K562 (cell line): ENCODE data around the gene CPNE1. TPM values are rescaled to one million over a fixed set of nuclear protein-coding genes. Genes with fewer than 3 reads are reported as not detected.

Experiments
- AFF1 ChIP-seq, 2 experiments: fragments of 450-650 bp; IDR thresholded peaks; 2 replicates each; pipeline ENCODE4 v1.6.1; 2018; ENCODE audit warnings: mild to moderate bottlenecking in 2 of 2, low read depth in 1 of 2; ENCODE audit not compliant: partially characterized antibody in 2 of 2
- ETV1 ChIP-seq: fragments of 450-650 bp; conservative IDR thresholded peaks from 2 replicates; pipeline ENCODE4 v1.6.1; 2016; ENCODE audit warnings: missing genetic modification characterization, control low read depth, low read depth, missing compliant biosample characterization
- KAT2B ChIP-seq: IDR thresholded peaks from one replicate; pipeline ENCODE4 v1.6.1; 2012; ENCODE audit warnings: low read depth, mild to moderate bottlenecking, control low read depth, inconsistent platforms, low read length, moderate library complexity
- KHSRP ChIP-seq: fragments of 450-650 bp; IDR thresholded peaks from 2 replicates; pipeline ENCODE4 v1.6.1; 2017
- PML ChIP-seq: IDR thresholded peaks from 2 replicates; pipeline ENCODE4 v1.6.1; 2012; ENCODE audit warnings: low read length, inconsistent platforms
- PRPF4 ChIP-seq: fragments of 200-400 bp; formaldehyde crosslinking; IDR thresholded peaks from one replicate; pipeline ENCODE4 v1.6.1; 2017; ENCODE audit warnings: low read length, low read depth, mild to moderate bottlenecking; ENCODE audit not compliant: insufficient read depth, poor library complexity, severe bottlenecking
- SPI1 ChIP-seq: IDR thresholded peaks from 2 replicates; pipeline ENCODE4 v1.6.1; 2011; ENCODE audit warnings: low read depth, low read length, control low read depth, borderline replicate concordance
- TCF7 ChIP-seq: sonication (generic); IDR thresholded peaks from 2 replicates; pipeline ENCODE4 v1.6.1; 2016; ENCODE audit warnings: antibody characterized with exemption, borderline replicate concordance
- UBTF ChIP-seq, 2 experiments: IDR thresholded peaks; 2 replicates each; pipeline ENCODE4 v1.6.1; 2012; ENCODE audit warnings: improper control_type of control experiment in 2 of 2, low read depth in 2 of 2, low read length in 2 of 2, borderline replicate concordance in 1 of 2
- ZBTB43 ChIP-seq: sonication (generic); formaldehyde crosslinking; IDR thresholded peaks from 2 replicates; pipeline ENCODE4 v1.8.0; 2023; ENCODE audit warnings: mild to moderate bottlenecking, missing genetic modification reagents
- ZC3H11A ChIP-seq: IDR thresholded peaks from 2 replicates; pipeline ENCODE4 v1.6.1; 2012; ENCODE audit warnings: low read depth, low read length, improper control_type of control experiment
- ZNF165 ChIP-seq: fragments of 250-450 bp; sonication (Bioruptor Pico); IDR thresholded peaks from 2 replicates; pipeline ENCODE4 v1.4.0; 2020; ENCODE audit warnings: borderline replicate concordance
- ZNF212 ChIP-seq: fragments of 450-650 bp; formaldehyde crosslinking; IDR thresholded peaks from 2 replicates; pipeline ENCODE4 v1.4.0; 2020; ENCODE audit warnings: mild to moderate bottlenecking
- polyA plus RNA-seq, 8 experiments: library from polyadenylated mRNA; depleted of rRNA in 4 of 8; stranded (reverse) in 5 of 8; unstranded in 3 of 8; fragments of >200 nt; fragmentation: Nextera tagmentation in 2 of 8; fragmentation: Illumina TruSeq in 1 of 8; extraction: Ambion mirVana in 2 of 8; extraction: Trizol in 1 of 8; gene quantifications; 2 replicates each; pipeline versions ENCODE4 v1.2.1 to v1.2.3, GENCODE V29; 2011 to 2014; ENCODE audit warnings: inconsistent platforms in 1 of 8, missing spikeins in 1 of 8
- total RNA-seq, 7 experiments: library from RNA; depleted of rRNA in 6 of 7; stranded (reverse); fragments of >200 nt in 6 of 7; fragmentation: Illumina TruSeq in 2 of 7; extraction: Trizol in 2 of 7; gene quantifications; 2 replicates each; pipeline versions ENCODE4 v1.2.1 to v1.2.3, GENCODE V29; 2011 to 2021; ENCODE audit warnings: low replicate concordance in 1 of 7
- TF ChIP-seq, protein P1 (sequence below): fragments of 450-650 bp; IDR thresholded peaks from one replicate; pipeline ENCODE4 v1.6.1; 2018; ENCODE audit warnings: mild to moderate bottlenecking, moderate library complexity; ENCODE audit not compliant: partially characterized antibody
- TF ChIP-seq, protein P2 (sequence below): fragments of 250-450 bp; sonication (Bioruptor Pico); IDR thresholded peaks from 2 replicates; pipeline ENCODE4 v1.8.0; 2022; ENCODE audit warnings: inconsistent platforms

The CPNE1 gene
- total and polyA plus RNA-seq, 9 of the 15 experiments (the other 6 are each of a cell fraction or from before 2014, with no cell fraction given), result 42.1 to 102 (median 56.0) TPM

- TF ChIP-seq UBTF (IDR thresholded peaks at IDR 0.05; ENCODE audit: borderline replicate concordance in 1 of 2, low read depth in 2 of 2, low read length in 2 of 2) (peak in 1 of 2 experiments; percentile 76; a peak in 1 of 4 replicates), ETV1 (tag) (peak; percentile 80), ZC3H11A (no peak), ZNF212 (no peak), PML (peak; percentile 85), KAT2B (peak; percentile 65), KHSRP (no peak), TCF7 (peak; percentile 54; the same call in 1 of the 2 replicates), ZNF165 (CRISPR knock-in tag) (no peak), AFF1 (IDR thresholded peaks at IDR 0.05; ENCODE audit: low read depth in 1 of 2, partially characterized antibody in 2 of 2) (no peak), ZBTB43 (CRISPR knock-in tag) (peak; percentile 28; the same call in 1 of the 2 replicates), PRPF4 (peak; percentile 73), SPI1 (no peak; the same call in 1 of the 2 replicates)
- TF ChIP-seq, protein P1, sequence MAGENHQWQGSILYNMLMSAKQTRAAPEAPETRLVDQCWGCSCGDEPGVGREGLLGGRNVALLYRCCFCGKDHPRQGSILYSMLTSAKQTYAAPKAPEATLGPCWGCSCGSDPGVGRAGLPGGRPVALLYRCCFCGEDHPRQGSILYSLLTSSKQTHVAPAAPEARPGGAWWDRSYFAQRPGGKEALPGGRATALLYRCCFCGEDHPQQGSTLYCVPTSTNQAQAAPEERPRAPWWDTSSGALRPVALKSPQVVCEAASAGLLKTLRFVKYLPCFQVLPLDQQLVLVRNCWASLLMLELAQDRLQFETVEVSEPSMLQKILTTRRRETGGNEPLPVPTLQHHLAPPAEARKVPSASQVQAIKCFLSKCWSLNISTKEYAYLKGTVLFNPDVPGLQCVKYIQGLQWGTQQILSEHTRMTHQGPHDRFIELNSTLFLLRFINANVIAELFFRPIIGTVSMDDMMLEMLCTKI, result no peak
- TF ChIP-seq, protein P2, sequence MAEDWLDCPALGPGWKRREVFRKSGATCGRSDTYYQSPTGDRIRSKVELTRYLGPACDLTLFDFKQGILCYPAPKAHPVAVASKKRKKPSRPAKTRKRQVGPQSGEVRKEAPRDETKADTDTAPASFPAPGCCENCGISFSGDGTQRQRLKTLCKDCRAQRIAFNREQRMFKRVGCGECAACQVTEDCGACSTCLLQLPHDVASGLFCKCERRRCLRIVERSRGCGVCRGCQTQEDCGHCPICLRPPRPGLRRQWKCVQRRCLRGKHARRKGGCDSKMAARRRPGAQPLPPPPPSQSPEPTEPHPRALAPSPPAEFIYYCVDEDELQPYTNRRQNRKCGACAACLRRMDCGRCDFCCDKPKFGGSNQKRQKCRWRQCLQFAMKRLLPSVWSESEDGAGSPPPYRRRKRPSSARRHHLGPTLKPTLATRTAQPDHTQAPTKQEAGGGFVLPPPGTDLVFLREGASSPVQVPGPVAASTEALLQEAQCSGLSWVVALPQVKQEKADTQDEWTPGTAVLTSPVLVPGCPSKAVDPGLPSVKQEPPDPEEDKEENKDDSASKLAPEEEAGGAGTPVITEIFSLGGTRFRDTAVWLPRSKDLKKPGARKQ (CRISPR knock-in tag), result no peak
Measured at GRCh38 chr20:35664466-35665206, at the start of gene CPNE1, which contains the start of gene RBM12 (continued).
